HPDE6-E6E7 (cell line): ENCODE measurements around the gene C10orf90.

ENCODE experiments used
- DNase-seq: peaks from one replicate; pipeline ENCODE4 v3.0.0; 2011; ENCODE audit warnings: missing footprints; ENCODE audit errors: extremely low spot score

The C10orf90 gene

DNA sequence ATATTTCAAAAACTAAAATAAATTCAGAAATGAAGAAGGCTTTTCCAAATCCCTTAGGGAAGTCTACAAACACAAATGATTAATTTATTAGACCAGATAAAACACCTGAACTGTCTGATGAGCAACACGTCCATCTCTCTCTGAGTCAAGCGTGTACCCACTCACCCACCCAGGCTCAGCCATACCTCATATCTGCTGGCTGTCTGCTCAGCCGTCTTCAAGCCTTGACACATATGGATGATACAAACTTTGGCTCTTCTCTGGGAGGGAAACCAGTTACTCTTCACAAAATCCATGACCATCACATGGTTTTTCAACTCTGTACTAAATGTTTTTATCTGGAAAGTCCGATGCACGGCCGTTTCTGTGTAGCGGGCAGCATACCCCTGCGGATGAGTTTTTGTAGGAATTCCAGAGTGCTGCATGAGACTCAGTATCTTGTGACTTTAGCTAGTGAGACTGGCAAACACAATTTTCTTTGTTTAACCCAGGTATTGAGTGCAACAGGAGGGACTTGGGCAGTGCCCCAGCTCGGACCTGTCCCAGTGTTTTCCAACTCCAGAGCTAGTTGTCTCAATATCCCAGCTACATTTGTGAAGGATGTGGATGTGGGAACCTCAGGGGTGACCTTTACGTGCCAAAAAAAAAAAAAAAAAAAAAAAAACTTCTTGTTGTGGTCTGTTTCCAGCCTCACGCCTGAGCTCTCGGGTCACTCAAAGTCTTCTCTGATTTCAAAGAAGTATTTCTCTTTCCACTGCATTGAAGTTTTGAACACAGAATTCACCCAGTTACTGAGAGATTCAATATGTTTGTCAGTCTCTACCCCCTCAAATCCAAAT lies at the start of gene C10orf90:
TSS of gene C10orf90 (minus strand) at position 638 of the 839 bp plus-strand sequence. CDS start at position 425, 213 bp downstream.
- no peak for DNase-seq

- no peak for DNase-seq
Measured at GRCh38 chr10:126716366-126716765, 45.9 kb upstream of the C10orf90 start.

DNA sequence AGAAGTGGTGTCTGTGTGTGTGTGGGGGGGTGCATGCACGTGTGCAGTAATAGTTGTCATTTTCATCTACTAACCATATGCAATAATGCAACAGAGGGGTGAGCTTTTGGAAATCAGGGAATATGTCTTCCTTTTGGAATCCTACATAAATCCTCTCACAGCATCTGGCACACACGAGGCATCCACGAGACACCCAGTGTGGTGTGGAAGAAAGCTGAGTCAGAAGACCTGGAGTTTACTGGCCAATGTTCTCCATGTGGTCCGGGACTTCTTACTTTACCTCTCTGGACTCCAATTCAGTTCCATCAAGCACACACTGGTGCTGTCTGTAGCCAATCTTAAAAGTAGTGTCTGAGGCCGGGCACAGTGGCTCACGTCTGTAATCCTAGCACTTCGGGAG lies 43.1 kb upstream of the C10orf90 start:
- no peak for DNase-seq

- no peak for DNase-seq
Measured at GRCh38 chr10:126712681-126713080, 42.2 kb upstream of the C10orf90 start.

GRCh38 chr10:126705951-126706565 lies 35.6 kb upstream of the C10orf90 start:
- DNase-seq = no peak

DNA sequence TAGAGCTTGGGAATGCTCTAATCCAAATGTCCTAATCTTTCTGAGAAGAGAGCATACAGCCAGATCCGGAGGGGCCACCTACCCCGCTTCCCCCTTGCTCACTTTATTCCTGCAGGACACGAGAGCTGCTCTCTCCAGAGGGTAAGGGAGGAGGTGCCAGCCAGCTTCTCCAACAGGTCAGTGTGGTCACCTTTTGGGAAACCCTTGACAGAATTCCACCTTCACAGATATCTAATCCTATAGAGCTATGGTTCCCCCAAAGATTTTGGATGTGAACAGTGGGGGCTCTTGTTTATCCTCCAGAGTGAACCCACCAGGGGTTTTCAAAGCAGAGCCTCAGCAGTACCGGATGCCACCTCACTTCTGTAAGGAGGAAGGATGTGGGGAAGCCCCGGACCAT lies 34.6 kb upstream of the C10orf90 start:
- no peak for DNase-seq

- DNase-seq = no peak
Measured at GRCh38 chr10:126704649-126705048, 34.2 kb upstream of the C10orf90 start.

DNA sequence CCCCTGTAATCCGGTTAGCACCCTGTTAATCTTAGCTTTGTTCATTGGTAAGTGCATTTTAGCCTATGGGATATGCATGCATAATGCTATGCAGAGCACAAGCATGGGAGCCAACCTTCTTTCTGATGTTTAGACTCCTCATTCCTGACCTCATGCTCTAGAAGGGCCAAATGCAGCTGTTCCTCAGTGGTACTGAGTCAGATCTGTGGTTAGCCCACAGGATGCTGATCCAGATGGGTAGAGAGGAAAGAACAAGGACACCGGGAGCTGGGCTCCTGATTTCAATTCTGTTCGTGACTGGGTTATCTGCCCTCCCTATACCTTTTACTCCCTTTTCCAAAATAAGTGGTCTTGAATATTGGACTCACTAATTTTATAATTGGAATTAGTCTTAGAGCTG lies 31.7 kb upstream of the C10orf90 start:
- DNase-seq = no peak

- no peak for DNase-seq
Measured at GRCh38 chr10:126701526-126701925, 31.0 kb upstream of the C10orf90 start.

- no peak for DNase-seq
Measured at GRCh38 chr10:126696684-126697083, 26.2 kb upstream of the C10orf90 start.

GRCh38 chr10:126691456-126691855 lies 21.0 kb upstream of the C10orf90 start:
- DNase-seq = no peak

- DNase-seq = no peak
Measured at GRCh38 chr10:126690534-126690933, 20.0 kb upstream of the C10orf90 start.

DNA sequence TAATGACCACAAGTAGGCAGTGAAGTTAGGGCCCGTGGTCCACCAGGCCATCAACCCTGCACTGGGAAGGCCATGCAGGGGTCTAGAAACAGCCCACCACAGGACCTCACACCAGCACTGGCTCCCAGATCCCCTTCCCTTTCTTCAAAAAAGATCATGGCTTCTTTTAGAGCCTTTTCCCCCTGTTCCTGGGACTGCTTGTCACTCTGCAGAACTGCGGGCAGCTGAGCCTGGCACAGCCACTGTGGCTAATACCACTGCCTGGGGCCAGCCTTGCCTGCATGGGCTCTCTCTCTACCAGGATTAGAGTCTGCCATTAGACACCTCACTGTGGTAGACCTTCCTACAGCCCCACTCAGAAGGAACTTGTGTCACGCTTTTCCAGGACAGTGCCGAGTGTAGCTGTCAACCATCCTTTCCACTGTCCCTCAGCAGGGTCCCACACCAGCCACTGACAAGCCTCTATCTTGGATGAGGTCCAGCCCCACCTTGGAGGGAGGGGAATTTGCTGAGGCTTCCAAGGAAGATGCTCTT lies 19.0 kb upstream of the C10orf90 start:
- no peak for DNase-seq

- no peak for DNase-seq
Measured at GRCh38 chr10:126687121-126687606, 16.7 kb upstream of the C10orf90 start.

DNA sequence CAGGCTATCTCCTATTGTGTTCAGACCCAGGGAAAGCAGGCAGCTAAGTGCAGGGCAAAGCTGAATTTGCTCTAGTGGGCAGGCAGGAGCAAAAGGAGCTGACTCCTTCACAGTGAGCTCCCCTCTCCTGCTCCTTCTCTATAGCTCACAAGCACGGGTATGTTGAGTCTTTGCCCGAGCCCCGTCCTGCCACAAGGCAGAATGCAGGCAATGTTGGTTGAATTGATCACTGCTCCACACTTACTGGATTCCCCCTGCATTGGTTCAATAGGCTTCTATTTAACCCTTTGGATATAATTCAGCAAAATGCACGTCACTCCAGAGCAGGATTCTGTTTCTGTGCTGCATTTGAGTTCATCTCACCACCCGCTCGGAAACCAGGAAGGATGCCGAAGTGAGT lies 16.2 kb upstream of the C10orf90 start:
- no peak for DNase-seq

DNA sequence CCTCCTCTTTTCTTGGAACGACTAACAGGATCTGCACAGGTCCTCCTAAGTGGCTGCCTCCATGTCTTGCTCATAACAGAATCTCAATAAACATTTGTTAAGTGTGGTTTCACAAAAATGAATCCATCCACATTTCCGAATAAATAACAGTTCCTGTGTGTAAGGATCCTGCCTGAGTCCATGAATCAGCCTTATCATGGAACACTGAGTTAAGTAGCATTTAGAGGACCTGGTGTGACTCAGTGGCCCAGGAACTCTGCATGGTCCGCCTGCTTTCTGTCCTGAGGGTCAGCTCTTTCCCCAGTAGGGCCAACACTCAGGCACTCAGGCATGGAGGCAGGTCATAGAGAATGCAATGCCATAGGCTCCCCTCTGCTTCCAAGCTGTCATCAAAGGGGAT lies 15.8 kb upstream of the C10orf90 start:
- no peak for DNase-seq

DNA sequence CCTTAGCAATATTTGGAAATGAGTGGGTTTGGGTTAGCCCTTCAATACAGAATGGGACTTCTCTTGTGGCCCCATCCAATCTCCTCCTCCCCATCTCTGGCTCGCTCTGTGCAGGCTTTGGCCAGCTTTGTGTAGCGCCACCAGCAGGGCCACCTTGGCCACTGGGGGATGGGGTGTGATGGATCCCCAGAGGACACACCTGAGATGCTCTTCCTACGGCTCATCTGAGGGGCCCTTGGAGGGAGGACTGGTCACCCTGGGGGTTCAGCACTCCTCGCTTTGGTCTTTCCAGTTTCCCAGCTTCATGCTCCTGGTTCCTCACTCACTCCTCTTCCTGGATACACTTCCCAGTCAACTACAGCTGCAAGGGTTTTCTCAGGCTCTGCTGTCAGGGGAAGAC lies 15.3 kb upstream of the C10orf90 start:
- no peak for DNase-seq

DNA sequence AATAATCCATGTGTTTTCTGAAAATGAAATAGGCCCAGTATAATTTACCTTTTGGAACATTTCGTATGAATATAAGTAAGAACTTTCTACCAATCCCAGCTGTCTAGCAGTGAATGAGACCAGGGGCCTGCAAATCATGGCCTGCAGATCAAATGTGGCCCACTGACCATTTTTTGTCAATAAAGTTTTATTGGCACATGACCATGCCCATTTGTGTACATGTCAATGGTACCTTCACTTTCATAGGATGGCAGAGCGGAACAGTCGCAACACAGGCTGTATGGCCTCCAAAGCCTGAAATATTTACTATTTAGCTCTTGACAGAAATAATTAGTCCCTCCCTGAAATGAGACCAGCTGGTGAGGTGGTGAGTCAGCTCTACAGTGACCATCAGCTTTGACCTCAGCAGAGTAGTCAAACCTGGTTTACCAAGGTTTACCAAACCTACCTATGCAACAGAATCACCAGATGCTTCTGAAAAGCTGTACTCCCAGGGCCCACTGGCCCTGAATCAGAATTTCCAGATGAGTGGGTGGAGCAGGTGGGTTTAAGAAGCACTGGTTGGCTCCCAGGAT lies 13.8 kb upstream of the C10orf90 start:
- no peak for DNase-seq

DNA sequence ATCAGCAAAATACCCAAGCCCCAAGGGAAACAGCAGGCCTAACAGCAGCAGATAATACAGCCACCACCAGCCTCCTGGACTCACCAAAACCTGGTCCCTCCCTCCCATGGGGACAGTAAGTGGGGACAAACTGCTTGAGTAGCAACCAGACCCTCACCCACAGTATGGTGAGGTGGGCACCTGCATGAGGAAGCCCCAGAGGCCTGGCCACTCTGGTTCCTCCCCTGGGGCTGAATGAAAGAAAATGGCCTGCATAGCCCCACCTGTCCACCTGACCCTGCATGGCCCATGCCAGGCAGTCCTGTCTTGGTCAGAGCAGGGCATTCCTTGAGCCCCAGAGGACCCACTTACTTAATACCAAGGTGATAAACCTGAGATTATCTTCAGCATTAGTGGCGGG lies 13.0 kb upstream of the C10orf90 start:
- no peak for DNase-seq

DNA sequence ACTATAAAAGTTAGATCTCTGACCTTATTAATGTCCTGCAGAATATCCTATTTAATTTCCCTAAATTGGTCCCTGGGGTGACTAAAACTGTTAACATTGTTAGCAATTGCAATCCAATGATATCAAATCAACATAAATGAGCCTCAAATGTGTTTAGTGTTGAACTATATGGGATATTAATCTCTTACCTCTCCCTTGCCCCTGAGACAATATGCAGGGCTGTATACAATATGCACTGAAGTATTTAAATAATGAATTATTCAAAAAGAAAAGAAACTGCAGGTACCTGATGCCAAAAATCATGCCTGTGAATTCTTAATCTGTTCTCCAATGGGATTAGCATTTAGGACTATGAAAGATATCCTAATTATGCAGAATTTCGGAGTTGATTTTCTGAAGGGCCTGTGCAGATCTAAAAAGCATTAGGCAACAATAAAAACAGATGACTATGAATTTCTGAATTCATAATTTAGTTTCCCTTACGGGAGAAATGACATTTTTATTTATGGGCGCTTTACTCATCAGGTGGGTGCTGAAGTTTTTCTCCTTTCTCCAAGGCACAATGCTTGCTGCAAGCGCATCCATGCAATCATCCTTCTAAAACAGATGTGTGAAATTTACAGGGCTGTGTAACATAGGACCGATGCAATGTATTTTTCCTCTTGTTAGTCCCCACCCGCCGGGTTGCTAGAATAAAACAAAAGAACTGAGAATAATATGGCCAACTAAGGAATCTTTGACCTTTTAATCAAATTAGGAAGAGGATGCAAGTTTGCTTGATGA lies 5.4 kb upstream of the C10orf90 start:
- DNase-seq = no peak

GRCh38 chr10:126674741-126675515 lies 4.4 kb upstream of the C10orf90 start:
- no peak for DNase-seq
